Natural killer cell (primary cell): ENCODE results near the gene SAMD14. TPM values are rescaled to one million over a fixed set of nuclear protein-coding genes. Genes with fewer than 3 reads are reported as not detected.

ENCODE experiments used
- ATAC-seq, 3 donors: fragments of 150-1000 bp in 2 of 3; fragments of 200-7000 bp in 1 of 3; cut with Tn5 transposase; 1 replicate in 1 of 3; 2 replicates in 2 of 3; pipeline ENCODE4 v1.10.0; 2021; ENCODE audit warnings: mild to moderate bottlenecking in 2 of 3, moderate library complexity in 2 of 3
- DNase-seq, 2 donors: peaks; one replicate each; pipeline versions ENCODE4 v3.0.0 to v3.0.0-alpha.2; 2013 to 2021; ENCODE audit warnings: mixed read lengths in 1 of 2
- H3K27ac ChIP-seq: one replicate; pipeline ENCODE4 v1.5.1; 2013; ENCODE audit warnings: mild to moderate bottlenecking, low read length
- H3K27me3 ChIP-seq: one replicate; pipeline ENCODE4 v1.6.1; 2013; ENCODE audit warnings: low read length; ENCODE audit not compliant: control insufficient read depth, insufficient read depth
- H3K36me3 ChIP-seq: one replicate; pipeline ENCODE4 v1.6.1; 2013; ENCODE audit warnings: low read length; ENCODE audit not compliant: control insufficient read depth, insufficient read depth
- H3K4me1 ChIP-seq: one replicate; pipeline ENCODE4 v1.6.1; 2013; ENCODE audit warnings: low read length; ENCODE audit not compliant: control insufficient read depth, insufficient read depth
- H3K4me3 ChIP-seq: one replicate; pipeline ENCODE4 v1.5.1; 2013; ENCODE audit warnings: low read length
- H3K9me3 ChIP-seq: one replicate; pipeline ENCODE4 v1.6.1; 2013; ENCODE audit warnings: low read length; ENCODE audit not compliant: control insufficient read depth, insufficient read depth
- H3K27ac Mint-ChIP-seq, 2 donors: one replicate each; pipeline ENCODE4 v1.8.0; 2022; ENCODE audit warnings: mild to moderate bottlenecking in 2 of 2, mixed read lengths in 2 of 2, moderate library complexity in 1 of 2
- H3K27me3 Mint-ChIP-seq, 2 donors: one replicate each; pipeline ENCODE4 v1.8.0; 2022; ENCODE audit warnings: low read depth in 2 of 2, mixed read lengths in 2 of 2
- H3K36me3 Mint-ChIP-seq: one replicate; pipeline ENCODE4 v1.8.0; 2022; ENCODE audit warnings: mixed read lengths
- H3K4me1 Mint-ChIP-seq, 2 donors: one replicate each; pipeline ENCODE4 v1.8.0; 2022; ENCODE audit warnings: mixed read lengths in 2 of 2
- H3K4me3 Mint-ChIP-seq: one replicate; pipeline ENCODE4 v1.8.0; 2022; ENCODE audit warnings: mild to moderate bottlenecking, moderate library complexity, mixed read lengths
- H3K9me3 Mint-ChIP-seq, 2 donors: one replicate each; pipeline ENCODE4 v1.8.0; 2022; ENCODE audit warnings: mixed read lengths in 2 of 2
- WGBS: methylation state at CpG from one replicate; pipeline ENCODE4 v1.1.7; 2013; ENCODE audit warnings: missing lambda C conversion rate; ENCODE audit not compliant: insufficient coverage; 5-methylcytosine and 5-hydroxymethylcytosine counted together
- intact Hi-C: fragments of 100-400 bp; cut with micrococcal nuclease; formaldehyde crosslinking; loops from one replicate; pipeline ENCODE4 v1.14.2; 2022
- total RNA-seq, 4 donors: library from RNA; stranded (reverse); fragments of 120-200 nt in 1 of 4; gene quantifications; one replicate each; pipeline versions ENCODE4 v1.2.3 to v1.2.4, GENCODE V29; 2013 to 2022
- TF ChIP-seq, protein P1 (sequence below): fragments of 200-600 bp; IDR thresholded peaks from one replicate; pipeline ENCODE4 v1.8.0; 2022; ENCODE audit warnings: antibody characterized with exemption

The SAMD14 gene
- total RNA-seq, 3 donors from 2014 or later (not counting 1 experiment from before 2014, with no cell fraction given), result 1.1 to 2.1 (median 1.5) TPM

DNA sequence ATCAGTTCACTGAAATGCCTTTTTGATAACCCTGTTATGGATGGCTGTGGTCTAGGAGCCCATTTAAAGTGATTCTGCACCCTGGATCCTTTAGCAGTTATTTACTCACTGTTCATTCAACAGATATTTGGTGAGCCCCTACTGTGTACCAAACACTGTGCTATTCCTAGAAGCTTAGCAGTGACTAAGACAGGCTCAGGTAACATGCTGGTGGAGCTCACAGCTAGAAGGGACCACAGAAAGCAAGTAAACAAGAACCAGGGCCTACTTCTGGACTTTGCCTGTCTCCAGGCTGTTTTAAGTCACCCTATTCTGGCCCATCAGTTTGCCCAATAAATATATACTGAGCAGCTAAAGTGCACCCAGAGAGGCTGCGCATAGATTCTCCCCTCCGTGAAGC is 63.0 kb downstream of the SAMD14 start:
- no peak overlapping the region for H3K4me3 Mint-ChIP-seq
- TF ChIP-seq, protein P1, sequence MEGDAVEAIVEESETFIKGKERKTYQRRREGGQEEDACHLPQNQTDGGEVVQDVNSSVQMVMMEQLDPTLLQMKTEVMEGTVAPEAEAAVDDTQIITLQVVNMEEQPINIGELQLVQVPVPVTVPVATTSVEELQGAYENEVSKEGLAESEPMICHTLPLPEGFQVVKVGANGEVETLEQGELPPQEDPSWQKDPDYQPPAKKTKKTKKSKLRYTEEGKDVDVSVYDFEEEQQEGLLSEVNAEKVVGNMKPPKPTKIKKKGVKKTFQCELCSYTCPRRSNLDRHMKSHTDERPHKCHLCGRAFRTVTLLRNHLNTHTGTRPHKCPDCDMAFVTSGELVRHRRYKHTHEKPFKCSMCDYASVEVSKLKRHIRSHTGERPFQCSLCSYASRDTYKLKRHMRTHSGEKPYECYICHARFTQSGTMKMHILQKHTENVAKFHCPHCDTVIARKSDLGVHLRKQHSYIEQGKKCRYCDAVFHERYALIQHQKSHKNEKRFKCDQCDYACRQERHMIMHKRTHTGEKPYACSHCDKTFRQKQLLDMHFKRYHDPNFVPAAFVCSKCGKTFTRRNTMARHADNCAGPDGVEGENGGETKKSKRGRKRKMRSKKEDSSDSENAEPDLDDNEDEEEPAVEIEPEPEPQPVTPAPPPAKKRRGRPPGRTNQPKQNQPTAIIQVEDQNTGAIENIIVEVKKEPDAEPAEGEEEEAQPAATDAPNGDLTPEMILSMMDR, result no peak
- no peaks in the 10 kb centered on the region for H3K4me1 Mint-ChIP-seq
- ATAC-seq (no peak), DNase-seq (no peak)
- intact Hi-C loops, result no loop called here
- no peaks in the 10 kb centered on the region for H3K9me3 Mint-ChIP-seq
- H3K27me3 Mint-ChIP-seq, result peaks cover 4 to 11% of the 10 kb centered on the region in 2 donors
- Histone ChIP-seq H3K36me3 (no peaks in the 10 kb centered on the region), H3K27ac (no peak overlapping the region), H3K9me3 (no peaks in the 10 kb centered on the region), H3K4me1 (no peaks in the 10 kb centered on the region), H3K27me3 (no peaks in the 10 kb centered on the region), H3K4me3 (no peak overlapping the region)
- WGBS, result 95% methylated on average over 2 of the region's 2 CpGs
- no peak overlapping the region for H3K27ac Mint-ChIP-seq
- H3K36me3 Mint-ChIP-seq, result no peaks in the 10 kb centered on the region

DNA sequence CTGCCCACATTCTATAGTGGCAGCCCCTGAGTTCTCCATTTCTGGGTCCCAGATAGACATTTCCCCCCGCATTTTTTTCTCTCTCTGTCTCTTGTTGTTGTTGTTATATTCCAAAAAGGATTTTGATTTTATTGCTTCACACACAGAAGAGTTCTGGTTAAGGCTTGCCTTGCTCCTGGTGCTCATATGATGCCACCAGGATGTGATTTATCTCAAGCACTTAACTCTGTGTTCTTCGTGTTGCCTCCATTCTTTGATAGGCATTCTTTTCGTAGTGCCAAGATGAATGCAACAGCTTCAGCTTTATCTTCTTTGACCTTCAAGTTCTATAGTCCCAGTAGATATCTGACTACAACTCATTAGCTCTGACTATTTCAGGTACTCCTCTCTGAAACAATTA is 64.9 kb downstream of the SAMD14 start:
- Histone ChIP-seq H3K4me1 (no peaks in the 10 kb centered on the region), H3K27ac (no peak overlapping the region), H3K27me3 (no peaks in the 10 kb centered on the region), H3K9me3 (no peaks in the 10 kb centered on the region), H3K4me3 (no peak overlapping the region), H3K36me3 (no peaks in the 10 kb centered on the region)
- Mint-ChIP-seq H3K9me3 (no peaks in the 10 kb centered on the region), H3K36me3 (no peaks in the 10 kb centered on the region), H3K27me3 (peaks cover 4 to 11% of the 10 kb centered on the region in 2 donors), H3K27ac (no peak overlapping the region), H3K4me1 (no peaks in the 10 kb centered on the region), H3K4me3 (no peak overlapping the region)
- no peak for DNase-seq
- intact Hi-C loops, result no loop called here
- ATAC-seq, result no peak
- 80% methylated on average over 2 of the region's 3 CpGs for WGBS
- TF ChIP-seq, protein P1, result no peak

DNA sequence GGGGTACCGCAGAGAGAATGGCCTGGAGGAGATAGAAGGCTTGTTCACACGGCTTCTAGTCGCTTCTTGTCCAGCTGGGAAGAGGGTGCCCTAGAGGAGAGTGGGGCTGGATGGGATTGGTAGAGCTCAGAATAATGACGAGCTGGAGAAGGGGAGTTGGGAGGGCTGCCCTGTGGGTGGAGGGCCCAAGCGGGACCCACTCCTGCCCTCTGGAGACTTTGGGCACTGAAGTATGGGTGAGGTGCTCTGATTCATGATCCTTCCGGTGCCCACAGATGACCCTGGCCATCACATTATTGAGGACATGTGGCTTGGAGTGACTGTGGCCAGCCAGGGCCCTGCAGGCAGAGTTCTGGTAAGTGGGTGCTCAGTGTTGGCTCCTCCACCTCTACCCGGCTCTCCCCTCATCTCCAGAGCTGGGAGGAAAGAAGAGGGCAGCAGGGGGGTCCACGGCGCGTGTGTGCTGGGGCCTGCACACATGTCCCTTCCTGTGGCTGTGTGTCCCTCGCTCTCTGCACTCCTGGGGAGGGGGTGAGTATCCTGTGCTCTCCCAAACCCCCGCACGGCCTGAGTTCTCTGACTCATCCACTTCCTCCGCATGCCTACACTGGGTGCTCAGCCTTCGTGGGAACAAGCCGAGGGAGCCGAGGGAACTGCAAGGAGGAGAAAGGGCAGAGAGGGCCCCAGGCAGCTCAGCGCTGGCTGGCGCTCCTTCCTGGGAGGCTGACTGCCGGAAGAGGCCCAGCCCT is 65.5 kb downstream of the SAMD14 start:
- H3K4me3 Mint-ChIP-seq, result no peak overlapping the region
- ATAC-seq (no peak), DNase-seq (no peak)
- Histone ChIP-seq H3K9me3 (no peaks in the 10 kb centered on the region), H3K4me3 (no peak overlapping the region), H3K27ac (no peak overlapping the region), H3K27me3 (no peaks in the 10 kb centered on the region), H3K4me1 (no peaks in the 10 kb centered on the region), H3K36me3 (no peaks in the 10 kb centered on the region)
- intact Hi-C loops, result no loop called here
- WGBS, result 71% methylated on average over 19 of the region's 20 CpGs
- H3K27me3 Mint-ChIP-seq, result peaks cover 8 to 15% of the 10 kb centered on the region in 2 donors
- H3K27ac Mint-ChIP-seq, result no peak overlapping the region
- H3K36me3 Mint-ChIP-seq, result no peaks in the 10 kb centered on the region
- no peaks in the 10 kb centered on the region for H3K4me1 Mint-ChIP-seq
- TF ChIP-seq, protein P1, result no peak
- no peaks in the 10 kb centered on the region for H3K9me3 Mint-ChIP-seq
